Measurements from ENCODE around the gene FNBP1L.

DNA sequence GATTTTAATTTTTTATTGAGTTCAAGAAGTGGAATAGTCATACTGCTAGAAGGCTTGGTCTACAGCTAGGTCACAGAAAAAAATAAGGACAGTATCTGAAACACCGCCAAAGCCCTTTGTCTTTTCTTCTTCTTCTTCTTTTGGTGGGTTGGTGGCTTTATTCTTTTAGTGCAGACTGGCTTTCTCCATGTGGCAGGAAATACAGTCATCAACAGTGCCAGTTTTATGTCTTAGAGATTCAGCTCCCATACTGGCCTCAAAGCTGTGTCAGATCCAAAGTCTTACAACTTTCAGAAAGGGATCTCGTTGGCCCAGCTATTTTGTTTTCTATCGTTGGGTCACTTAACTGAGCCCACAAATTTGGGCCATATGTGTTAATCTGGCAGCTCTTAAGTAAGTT lies 58.2 kb downstream of the FNBP1L start:
- TF ChIP-seq, protein P1, sequence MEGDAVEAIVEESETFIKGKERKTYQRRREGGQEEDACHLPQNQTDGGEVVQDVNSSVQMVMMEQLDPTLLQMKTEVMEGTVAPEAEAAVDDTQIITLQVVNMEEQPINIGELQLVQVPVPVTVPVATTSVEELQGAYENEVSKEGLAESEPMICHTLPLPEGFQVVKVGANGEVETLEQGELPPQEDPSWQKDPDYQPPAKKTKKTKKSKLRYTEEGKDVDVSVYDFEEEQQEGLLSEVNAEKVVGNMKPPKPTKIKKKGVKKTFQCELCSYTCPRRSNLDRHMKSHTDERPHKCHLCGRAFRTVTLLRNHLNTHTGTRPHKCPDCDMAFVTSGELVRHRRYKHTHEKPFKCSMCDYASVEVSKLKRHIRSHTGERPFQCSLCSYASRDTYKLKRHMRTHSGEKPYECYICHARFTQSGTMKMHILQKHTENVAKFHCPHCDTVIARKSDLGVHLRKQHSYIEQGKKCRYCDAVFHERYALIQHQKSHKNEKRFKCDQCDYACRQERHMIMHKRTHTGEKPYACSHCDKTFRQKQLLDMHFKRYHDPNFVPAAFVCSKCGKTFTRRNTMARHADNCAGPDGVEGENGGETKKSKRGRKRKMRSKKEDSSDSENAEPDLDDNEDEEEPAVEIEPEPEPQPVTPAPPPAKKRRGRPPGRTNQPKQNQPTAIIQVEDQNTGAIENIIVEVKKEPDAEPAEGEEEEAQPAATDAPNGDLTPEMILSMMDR (IDR thresholded peaks at IDR 0.05) = no peak
- TF ChIP-seq POLR2A (IDR thresholded peaks at IDR 0.05) = no peak
